Left renal pelvis (tissue), 4 donors: ENCODE data around the gene LDAF1. TPM values are rescaled to one million over a fixed set of nuclear protein-coding genes. Genes with fewer than 3 reads are reported as not detected.
"Not testable (repeated sequence)": the region's sequence is repeated elsewhere in the genome, so short reads cannot be mapped to it uniquely, and the experiment has no call there.

Experiments
- DNase-seq, 4 donors: peaks; one replicate each; pipeline ENCODE4 v3.0.0-alpha.2; 2013; ENCODE audit warnings: low read depth in 4 of 4, low spot score in 3 of 4
- polyA plus RNA-seq, 4 donors: library from polyadenylated mRNA; unstranded; fragments of 120-200 nt; gene quantifications; one replicate each; pipeline ENCODE4 v1.2.1, GENCODE V29; 2013; ENCODE audit not compliant: insufficient read length in 4 of 4

LDAF1 gene
- polyA plus RNA-seq, 4 donors: 20.1 to 35.8 (median 30.5) TPM

- no peak for DNase-seq
Observed at GRCh38 chr16:21192991-21193390, 34.5 kb downstream of the LDAF1 start.

- no peak for DNase-seq
Observed at GRCh38 chr16:21194771-21195301, 36.4 kb downstream of the LDAF1 start.

GRCh38 chr16:21195330-21195729 is 36.9 kb downstream of the LDAF1 start:
- not testable (repeated sequence) for DNase-seq

GRCh38 chr16:21197112-21197511 is 38.6 kb downstream of the LDAF1 start:
- no peak for DNase-seq

GRCh38 chr16:21197621-21198020 is 39.1 kb downstream of the LDAF1 start:
- no peak for DNase-seq

GRCh38 chr16:21199607-21200218 is 41.2 kb downstream of the LDAF1 start:
- no peak for DNase-seq

- no peak for DNase-seq
Observed at GRCh38 chr16:21203155-21203797, 44.8 kb downstream of the LDAF1 start.

- no peak for DNase-seq
Observed at GRCh38 chr16:21205303-21205702, 46.8 kb downstream of the LDAF1 start.

- no peak for DNase-seq
Observed at GRCh38 chr16:21206550-21206949, 48.1 kb downstream of the LDAF1 start.

- DNase-seq: no peak
Observed at GRCh38 chr16:21208446-21209230, 50.2 kb downstream of the LDAF1 start.

- DNase-seq: no peak
Observed at GRCh38 chr16:21211486-21211885, 53.0 kb downstream of the LDAF1 start, which contains the start of gene ZP2. ZP2 (minus strand) TSS chr16:21211574; CDS start chr16:21211547, 27 bp downstream.

- no peak for DNase-seq
Observed at GRCh38 chr16:21214086-21214485, 55.6 kb downstream of the LDAF1 start.

- DNase-seq: no peak
Observed at GRCh38 chr16:21217121-21217520, 58.6 kb downstream of the LDAF1 start.

GRCh38 chr16:21218153-21218552 is 59.7 kb downstream of the LDAF1 start:
- no peak for DNase-seq

- DNase-seq: no peak
Observed at GRCh38 chr16:21219551-21219950, 61.1 kb downstream of the LDAF1 start.

GRCh38 chr16:21222495-21223337 is 64.2 kb downstream of the LDAF1 start:
- no peak for DNase-seq

- DNase-seq: no peak
Observed at GRCh38 chr16:21223787-21224186, 65.3 kb downstream of the LDAF1 start.

- DNase-seq: no peak
Observed at GRCh38 chr16:21224800-21225199, 66.3 kb downstream of the LDAF1 start.

GRCh38 chr16:21226749-21227148 is 68.3 kb downstream of the LDAF1 start:
- DNase-seq: no peak

- no peak for DNase-seq
Observed at GRCh38 chr16:21227866-21228265, 69.4 kb downstream of the LDAF1 start.
